ENCODE data around the gene TACO1. TPM values are rescaled to one million over a fixed set of nuclear protein-coding genes. Genes with fewer than 3 reads are reported as not detected.

Gene TACO1
- total RNA-seq, 4 donors from 2014 or later = 4.1 to 13.0 (median 8.4) TPM

DNA sequence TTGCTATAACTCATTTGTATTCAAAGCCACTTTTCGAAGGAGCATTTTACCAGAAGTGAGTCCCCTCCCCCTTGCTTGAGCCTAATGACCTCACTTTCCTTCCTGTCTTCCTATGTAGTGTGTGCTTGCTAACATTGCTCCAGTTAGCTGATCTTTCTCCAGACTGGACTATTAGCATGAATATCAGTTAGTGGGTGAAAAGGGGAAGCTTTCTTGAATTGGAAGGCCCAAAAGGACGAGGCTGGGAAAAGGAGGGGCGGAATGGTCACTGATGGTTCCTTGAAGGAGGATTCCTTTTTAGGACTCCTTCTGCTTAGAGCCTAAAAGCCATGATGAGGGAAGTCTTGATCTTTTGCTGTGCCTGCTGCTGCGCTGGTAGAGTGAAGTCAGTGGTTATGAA, 33.5 kb downstream of the TACO1 start:
- no peak overlapping the region for H3K4me3 ChIP-seq
- H3K27ac ChIP-seq = peak overlapping the region in 1 of 2 donors; percentile 18
- DNase-seq = no peak
- intact Hi-C loops (cut with DNase I; ENCODE audit: low total_unique reads) = no loop called here
- H3K27me3 ChIP-seq = no peaks in the 10 kb centered on the region
- no peaks in the 10 kb centered on the region for H3K36me3 ChIP-seq
- no peaks in the 10 kb centered on the region for H3K4me1 ChIP-seq
- no peaks in the 10 kb centered on the region for H3K9me3 ChIP-seq
- TF ChIP-seq CTCF (IDR thresholded peaks at IDR 0.05) = no peak
- TF ChIP-seq POLR2A (IDR thresholded peaks at IDR 0.05) = no peak

GRCh38 chr17:63634816-63635215, 34.1 kb downstream of the TACO1 start:
- H3K4me1 ChIP-seq = no peaks in the 10 kb centered on the region
- no peak for DNase-seq
- intact Hi-C loops (cut with DNase I; ENCODE audit: low total_unique reads) = no loop called here
- no peaks in the 10 kb centered on the region for H3K36me3 ChIP-seq
- H3K27ac ChIP-seq = no peak overlapping the region
- no peaks in the 10 kb centered on the region for H3K27me3 ChIP-seq
- H3K9me3 ChIP-seq = no peaks in the 10 kb centered on the region
- TF ChIP-seq CTCF (IDR thresholded peaks at IDR 0.05) (no peak), POLR2A (IDR thresholded peaks at IDR 0.05) (no peak)
- H3K4me3 ChIP-seq = no peak overlapping the region

- no peak for DNase-seq
- Histone ChIP-seq H3K36me3 (no peaks in the 10 kb centered on the region), H3K4me3 (no peak overlapping the region), H3K27me3 (no peaks in the 10 kb centered on the region), H3K9me3 (no peaks in the 10 kb centered on the region), H3K4me1 (no peaks in the 10 kb centered on the region), H3K27ac (no peak overlapping the region)
- intact Hi-C loops (cut with DNase I; ENCODE audit: low total_unique reads) = no loop called here
- no peak for TF ChIP-seq CTCF (IDR thresholded peaks at IDR 0.05)
- TF ChIP-seq POLR2A (IDR thresholded peaks at IDR 0.05) = no peak
These were observed 34.6 kb downstream of the TACO1 start for GRCh38 chr17:63635290-63635689.

DNA sequence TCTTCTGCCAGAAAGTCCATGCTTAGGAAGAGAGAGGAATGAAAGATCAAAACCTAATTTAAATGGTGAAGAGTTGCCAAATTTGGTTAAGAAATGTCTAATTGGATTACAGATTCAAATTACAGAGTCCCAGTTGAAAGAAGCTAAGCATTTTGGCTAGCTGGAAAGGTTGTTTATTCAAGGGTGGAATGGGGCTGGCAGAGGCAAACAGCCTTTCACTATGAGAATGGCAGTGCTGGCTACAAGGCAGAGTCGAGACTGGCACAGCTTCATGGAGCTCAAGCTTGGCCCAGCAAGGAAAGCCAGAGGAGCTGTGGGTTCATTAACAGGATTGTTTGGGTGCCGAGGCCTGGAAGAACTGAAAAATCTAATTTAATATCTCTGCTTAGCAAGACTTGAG, 35.1 kb downstream of the TACO1 start:
- H3K27ac ChIP-seq = no peak overlapping the region
- DNase-seq = no peak
- no peaks in the 10 kb centered on the region for H3K27me3 ChIP-seq
- H3K4me1 ChIP-seq = no peaks in the 10 kb centered on the region
- no peak overlapping the region for H3K4me3 ChIP-seq
- H3K9me3 ChIP-seq = no peaks in the 10 kb centered on the region
- TF ChIP-seq CTCF (IDR thresholded peaks at IDR 0.05) (no peak), POLR2A (IDR thresholded peaks at IDR 0.05) (no peak)
- intact Hi-C loops (cut with DNase I; ENCODE audit: low total_unique reads) = no loop called here
- H3K36me3 ChIP-seq = no peaks in the 10 kb centered on the region

GRCh38 chr17:63639125-63639524, 38.4 kb downstream of the TACO1 start:
- no peaks in the 10 kb centered on the region for H3K27me3 ChIP-seq
- no peaks in the 10 kb centered on the region for H3K9me3 ChIP-seq
- DNase-seq = no peak
- H3K4me3 ChIP-seq = no peak overlapping the region
- no peak overlapping the region for H3K27ac ChIP-seq
- TF ChIP-seq POLR2A (IDR thresholded peaks at IDR 0.05) (no peak), CTCF (IDR thresholded peaks at IDR 0.05) (no peak)
- intact Hi-C loops (cut with DNase I; ENCODE audit: low total_unique reads) = no loop called here
- H3K4me1 ChIP-seq = no peaks in the 10 kb centered on the region
- no peaks in the 10 kb centered on the region for H3K36me3 ChIP-seq

Measured in uterus (tissue), 4 donors.